Measurements from ENCODE around the gene KRT35.

DNA sequence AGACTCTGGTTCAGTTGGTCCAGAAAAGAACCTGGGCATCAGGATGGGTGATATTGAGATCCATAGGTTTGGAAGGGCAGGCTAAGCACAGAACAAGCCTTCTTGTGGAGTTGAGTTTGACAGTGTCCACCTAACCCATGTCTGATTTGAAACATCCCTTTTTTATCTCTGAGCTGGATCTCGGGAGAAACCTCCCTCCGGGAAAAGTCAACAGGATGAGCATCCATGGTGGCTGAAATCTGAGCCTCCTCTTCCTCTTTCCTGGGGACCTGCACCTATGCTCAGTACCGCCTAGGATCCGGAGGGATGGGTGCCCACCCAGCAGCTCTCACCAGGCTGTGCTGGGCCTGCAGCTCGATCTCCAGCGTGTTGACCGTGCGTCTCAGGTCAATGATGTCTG lies 17.2 kb downstream of the KRT35 start:
- TF ChIP-seq, protein P1, sequence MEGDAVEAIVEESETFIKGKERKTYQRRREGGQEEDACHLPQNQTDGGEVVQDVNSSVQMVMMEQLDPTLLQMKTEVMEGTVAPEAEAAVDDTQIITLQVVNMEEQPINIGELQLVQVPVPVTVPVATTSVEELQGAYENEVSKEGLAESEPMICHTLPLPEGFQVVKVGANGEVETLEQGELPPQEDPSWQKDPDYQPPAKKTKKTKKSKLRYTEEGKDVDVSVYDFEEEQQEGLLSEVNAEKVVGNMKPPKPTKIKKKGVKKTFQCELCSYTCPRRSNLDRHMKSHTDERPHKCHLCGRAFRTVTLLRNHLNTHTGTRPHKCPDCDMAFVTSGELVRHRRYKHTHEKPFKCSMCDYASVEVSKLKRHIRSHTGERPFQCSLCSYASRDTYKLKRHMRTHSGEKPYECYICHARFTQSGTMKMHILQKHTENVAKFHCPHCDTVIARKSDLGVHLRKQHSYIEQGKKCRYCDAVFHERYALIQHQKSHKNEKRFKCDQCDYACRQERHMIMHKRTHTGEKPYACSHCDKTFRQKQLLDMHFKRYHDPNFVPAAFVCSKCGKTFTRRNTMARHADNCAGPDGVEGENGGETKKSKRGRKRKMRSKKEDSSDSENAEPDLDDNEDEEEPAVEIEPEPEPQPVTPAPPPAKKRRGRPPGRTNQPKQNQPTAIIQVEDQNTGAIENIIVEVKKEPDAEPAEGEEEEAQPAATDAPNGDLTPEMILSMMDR (conservative IDR thresholded peaks at IDR 0.05; ENCODE audit: low read depth in 2 of 2) = no peak
- TF ChIP-seq NANOG (IDR thresholded peaks at IDR 0.05; ENCODE audit: borderline replicate concordance) = no peak
- no peak for TF ChIP-seq STAT1 (IDR thresholded peaks at IDR 0.05; ENCODE audit: unreplicated experiment)
- TF ChIP-seq, protein P2, sequence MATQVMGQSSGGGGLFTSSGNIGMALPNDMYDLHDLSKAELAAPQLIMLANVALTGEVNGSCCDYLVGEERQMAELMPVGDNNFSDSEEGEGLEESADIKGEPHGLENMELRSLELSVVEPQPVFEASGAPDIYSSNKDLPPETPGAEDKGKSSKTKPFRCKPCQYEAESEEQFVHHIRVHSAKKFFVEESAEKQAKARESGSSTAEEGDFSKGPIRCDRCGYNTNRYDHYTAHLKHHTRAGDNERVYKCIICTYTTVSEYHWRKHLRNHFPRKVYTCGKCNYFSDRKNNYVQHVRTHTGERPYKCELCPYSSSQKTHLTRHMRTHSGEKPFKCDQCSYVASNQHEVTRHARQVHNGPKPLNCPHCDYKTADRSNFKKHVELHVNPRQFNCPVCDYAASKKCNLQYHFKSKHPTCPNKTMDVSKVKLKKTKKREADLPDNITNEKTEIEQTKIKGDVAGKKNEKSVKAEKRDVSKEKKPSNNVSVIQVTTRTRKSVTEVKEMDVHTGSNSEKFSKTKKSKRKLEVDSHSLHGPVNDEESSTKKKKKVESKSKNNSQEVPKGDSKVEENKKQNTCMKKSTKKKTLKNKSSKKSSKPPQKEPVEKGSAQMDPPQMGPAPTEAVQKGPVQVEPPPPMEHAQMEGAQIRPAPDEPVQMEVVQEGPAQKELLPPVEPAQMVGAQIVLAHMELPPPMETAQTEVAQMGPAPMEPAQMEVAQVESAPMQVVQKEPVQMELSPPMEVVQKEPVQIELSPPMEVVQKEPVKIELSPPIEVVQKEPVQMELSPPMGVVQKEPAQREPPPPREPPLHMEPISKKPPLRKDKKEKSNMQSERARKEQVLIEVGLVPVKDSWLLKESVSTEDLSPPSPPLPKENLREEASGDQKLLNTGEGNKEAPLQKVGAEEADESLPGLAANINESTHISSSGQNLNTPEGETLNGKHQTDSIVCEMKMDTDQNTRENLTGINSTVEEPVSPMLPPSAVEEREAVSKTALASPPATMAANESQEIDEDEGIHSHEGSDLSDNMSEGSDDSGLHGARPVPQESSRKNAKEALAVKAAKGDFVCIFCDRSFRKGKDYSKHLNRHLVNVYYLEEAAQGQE (IDR thresholded peaks at IDR 0.05; ENCODE audit: unreplicated experiment) = no peak
- no peak for TF ChIP-seq EZH2 (IDR thresholded peaks at IDR 0.05; ENCODE audit: low read depth, unreplicated experiment)
- no peak for TF ChIP-seq JUNB (IDR thresholded peaks at IDR 0.05; ENCODE audit: unreplicated experiment)
- no peak for TF ChIP-seq POLR2AphosphoS5 (IDR thresholded peaks at IDR 0.05; ENCODE audit: low read depth)
- no peak for TF ChIP-seq EZH2phosphoT487 (IDR thresholded peaks at IDR 0.05; ENCODE audit: unreplicated experiment)
- TF ChIP-seq, protein P3, sequence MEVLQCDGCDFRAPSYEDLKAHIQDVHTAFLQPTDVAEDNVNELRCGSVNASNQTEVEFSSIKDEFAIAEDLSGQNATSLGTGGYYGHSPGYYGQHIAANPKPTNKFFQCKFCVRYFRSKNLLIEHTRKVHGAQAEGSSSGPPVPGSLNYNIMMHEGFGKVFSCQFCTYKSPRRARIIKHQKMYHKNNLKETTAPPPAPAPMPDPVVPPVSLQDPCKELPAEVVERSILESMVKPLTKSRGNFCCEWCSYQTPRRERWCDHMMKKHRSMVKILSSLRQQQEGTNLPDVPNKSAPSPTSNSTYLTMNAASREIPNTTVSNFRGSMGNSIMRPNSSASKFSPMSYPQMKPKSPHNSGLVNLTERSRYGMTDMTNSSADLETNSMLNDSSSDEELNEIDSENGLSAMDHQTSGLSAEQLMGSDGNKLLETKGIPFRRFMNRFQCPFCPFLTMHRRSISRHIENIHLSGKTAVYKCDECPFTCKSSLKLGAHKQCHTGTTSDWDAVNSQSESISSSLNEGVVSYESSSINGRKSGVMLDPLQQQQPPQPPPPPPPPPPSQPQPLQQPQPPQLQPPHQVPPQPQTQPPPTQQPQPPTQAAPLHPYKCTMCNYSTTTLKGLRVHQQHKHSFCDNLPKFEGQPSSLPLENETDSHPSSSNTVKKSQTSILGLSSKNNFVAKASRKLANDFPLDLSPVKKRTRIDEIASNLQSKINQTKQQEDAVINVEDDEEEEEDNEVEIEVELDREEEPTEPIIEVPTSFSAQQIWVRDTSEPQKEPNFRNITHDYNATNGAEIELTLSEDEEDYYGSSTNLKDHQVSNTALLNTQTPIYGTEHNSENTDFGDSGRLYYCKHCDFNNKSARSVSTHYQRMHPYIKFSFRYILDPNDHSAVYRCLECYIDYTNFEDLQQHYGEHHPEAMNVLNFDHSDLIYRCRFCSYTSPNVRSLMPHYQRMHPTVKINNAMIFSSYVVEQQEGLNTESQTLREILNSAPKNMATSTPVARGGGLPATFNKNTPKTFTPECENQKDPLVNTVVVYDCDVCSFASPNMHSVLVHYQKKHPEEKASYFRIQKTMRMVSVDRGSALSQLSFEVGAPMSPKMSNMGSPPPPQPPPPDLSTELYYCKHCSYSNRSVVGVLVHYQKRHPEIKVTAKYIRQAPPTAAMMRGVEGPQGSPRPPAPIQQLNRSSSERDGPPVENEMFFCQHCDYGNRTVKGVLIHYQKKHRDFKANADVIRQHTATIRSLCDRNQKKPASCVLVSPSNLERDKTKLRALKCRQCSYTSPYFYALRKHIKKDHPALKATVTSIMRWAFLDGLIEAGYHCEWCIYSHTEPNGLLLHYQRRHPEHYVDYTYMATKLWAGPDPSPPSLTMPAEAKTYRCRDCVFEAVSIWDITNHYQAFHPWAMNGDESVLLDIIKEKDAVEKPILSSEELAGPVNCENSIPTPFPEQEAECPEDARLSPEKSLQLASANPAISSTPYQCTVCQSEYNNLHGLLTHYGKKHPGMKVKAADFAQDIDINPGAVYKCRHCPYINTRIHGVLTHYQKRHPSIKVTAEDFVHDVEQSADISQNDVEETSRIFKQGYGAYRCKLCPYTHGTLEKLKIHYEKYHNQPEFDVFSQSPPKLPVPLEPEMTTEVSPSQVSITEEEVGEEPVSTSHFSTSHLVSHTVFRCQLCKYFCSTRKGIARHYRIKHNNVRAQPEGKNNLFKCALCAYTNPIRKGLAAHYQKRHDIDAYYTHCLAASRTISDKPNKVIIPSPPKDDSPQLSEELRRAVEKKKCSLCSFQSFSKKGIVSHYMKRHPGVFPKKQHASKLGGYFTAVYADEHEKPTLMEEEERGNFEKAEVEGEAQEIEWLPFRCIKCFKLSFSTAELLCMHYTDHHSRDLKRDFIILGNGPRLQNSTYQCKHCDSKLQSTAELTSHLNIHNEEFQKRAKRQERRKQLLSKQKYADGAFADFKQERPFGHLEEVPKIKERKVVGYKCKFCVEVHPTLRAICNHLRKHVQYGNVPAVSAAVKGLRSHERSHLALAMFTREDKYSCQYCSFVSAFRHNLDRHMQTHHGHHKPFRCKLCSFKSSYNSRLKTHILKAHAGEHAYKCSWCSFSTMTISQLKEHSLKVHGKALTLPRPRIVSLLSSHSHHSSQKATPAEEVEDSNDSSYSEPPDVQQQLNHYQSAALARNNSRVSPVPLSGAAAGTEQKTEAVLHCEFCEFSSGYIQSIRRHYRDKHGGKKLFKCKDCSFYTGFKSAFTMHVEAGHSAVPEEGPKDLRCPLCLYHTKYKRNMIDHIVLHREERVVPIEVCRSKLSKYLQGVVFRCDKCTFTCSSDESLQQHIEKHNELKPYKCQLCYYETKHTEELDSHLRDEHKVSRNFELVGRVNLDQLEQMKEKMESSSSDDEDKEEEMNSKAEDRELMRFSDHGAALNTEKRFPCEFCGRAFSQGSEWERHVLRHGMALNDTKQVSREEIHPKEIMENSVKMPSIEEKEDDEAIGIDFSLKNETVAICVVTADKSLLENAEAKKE (CRISPR knock-in tag; IDR thresholded peaks at IDR 0.05) = no peak
- TF ChIP-seq CREB1 (CRISPR knock-in tag; IDR thresholded peaks at IDR 0.05; ENCODE audit: low read depth) = no peak

Measured in GM23338 (cell line).